HG03095 (cell line): Measurements from ENCODE around the gene TNS1.

Source experiments
- ATAC-seq: cut with Tn5 transposase; IDR thresholded peaks from one replicate; pipeline ENCODE4 v1.9.1; 2021; ENCODE audit warnings: moderate library complexity; ENCODE audit not compliant: unreplicated experiment

The TNS1 gene

DNA sequence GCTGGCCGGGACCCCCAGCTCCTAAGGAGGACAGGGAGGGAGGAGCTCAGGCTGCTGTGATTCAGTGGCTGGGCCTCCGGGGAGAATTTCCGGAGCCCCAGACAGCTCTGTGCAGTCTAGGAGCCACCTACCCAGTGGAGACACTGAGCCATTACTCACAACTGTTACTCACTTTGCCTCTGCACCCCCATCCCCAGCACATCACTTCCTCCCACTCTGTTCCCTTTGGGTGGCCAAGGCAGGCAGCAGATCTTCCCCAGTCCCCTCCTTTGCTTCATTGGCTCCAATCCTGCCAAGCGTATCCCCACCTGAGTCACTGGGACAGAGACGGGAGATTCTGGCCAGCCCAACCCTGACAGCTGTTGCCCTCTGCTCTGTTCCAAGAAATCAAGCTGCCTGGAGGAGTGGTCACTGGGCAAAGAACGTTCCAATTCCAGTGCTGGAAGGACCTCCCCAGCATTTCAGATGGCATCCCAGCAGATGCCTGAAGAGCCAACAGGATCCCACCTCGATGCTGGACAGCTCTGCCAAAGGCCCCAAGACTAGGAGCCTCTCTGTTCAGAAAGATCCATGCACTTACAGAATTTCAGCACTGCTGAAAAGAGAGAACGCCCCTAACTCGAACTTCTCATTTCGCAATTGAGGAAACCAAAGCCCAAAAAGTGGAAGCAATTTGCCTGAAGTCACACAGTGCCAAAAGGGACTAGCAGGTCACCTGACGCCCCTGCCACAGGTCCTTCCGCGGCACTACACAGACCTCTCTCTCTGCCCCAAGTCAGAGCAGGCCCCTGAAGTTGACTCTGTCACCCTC is 68.3 kb downstream of the TNS1 start:
- no peak for ATAC-seq

DNA sequence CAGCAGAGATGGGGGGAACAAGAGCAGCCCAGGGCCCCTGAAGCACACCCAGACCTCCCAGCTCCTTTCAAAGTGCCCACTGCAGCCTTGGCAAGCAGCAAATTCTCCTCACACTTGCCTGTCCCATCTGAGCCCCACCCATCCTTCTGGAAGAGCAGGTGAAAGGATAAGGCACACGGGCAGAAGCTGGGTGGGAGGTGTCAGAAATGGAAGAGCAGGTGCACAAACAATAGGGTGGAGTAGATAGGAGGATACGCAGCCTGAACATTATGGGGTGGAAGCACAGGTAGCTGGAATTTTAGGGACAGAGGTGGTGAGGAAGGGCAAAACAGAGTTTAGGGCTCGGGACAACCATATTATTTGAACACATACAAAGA is 69.2 kb downstream of the TNS1 start:
- no peak for ATAC-seq

DNA sequence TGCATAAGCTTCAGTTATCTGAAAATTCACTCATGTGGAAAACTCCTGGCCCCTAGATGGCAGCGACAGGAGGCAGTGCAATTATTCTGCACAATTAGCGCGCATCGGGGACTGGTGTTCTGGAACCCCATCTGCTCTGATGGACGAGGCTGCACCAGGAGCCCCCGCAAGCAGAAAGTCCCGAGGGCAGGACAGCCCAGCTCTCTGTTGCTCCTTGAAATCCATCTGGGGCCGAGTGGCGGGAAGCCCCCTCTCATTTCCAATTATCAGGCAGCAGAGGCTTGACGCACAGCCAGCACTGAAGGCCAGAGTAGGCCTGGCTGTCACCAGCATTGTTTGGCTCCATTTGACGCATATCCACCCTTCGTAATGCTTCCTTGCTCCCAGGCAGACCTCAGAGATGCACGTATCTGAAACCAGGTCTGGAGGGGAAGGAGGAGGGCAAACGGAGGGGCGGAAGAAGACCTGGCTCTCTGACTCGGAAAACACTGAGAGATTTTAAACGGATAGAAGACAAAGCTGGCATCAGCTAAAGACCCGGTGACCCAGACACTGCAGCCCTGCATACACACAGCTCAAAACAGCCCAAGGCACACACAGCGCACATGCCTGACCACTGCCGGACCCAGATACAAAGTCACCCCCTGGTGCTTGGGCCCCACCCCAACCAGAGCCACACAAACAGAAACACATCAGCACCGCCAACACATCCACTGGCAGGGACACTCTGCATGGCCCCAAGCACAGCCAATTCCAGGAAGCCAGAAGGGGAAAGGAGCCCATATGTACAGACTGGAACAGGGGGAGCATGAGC is 69.8 kb downstream of the TNS1 start:
- ATAC-seq: no peak

DNA sequence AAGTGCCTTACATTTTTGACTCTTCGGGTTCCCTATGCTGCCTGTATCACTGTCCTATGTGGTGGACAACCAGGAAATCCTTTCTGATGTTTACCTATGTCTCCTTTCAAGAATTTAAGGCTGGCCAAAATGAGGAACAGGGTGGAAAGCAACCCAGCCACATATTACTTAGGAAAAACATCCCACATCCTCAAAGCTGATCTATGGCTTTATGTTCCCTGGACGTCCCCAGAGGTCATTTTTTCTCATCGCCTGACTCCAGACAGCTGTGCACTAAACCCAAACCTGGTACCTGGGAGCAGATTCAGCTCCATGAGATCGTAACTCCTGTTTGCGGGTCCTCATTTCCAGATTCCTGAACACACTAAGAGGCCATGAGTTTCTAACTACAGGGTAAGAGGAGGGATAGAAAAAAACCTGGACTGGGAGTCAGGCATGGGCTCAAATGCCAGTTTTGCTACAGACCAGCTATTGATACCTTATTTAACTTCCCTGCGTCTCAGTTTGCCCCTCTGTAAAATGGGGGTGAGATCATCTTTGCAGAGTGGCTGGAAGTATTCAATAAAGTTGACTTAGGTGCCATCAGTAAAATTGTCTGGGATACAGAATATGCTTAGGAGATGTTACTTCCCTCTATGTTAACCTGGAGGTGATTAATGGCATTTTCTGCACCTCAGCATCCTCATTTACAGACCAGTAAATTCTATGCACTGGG is 70.8 kb downstream of the TNS1 start:
- no peak for ATAC-seq

DNA sequence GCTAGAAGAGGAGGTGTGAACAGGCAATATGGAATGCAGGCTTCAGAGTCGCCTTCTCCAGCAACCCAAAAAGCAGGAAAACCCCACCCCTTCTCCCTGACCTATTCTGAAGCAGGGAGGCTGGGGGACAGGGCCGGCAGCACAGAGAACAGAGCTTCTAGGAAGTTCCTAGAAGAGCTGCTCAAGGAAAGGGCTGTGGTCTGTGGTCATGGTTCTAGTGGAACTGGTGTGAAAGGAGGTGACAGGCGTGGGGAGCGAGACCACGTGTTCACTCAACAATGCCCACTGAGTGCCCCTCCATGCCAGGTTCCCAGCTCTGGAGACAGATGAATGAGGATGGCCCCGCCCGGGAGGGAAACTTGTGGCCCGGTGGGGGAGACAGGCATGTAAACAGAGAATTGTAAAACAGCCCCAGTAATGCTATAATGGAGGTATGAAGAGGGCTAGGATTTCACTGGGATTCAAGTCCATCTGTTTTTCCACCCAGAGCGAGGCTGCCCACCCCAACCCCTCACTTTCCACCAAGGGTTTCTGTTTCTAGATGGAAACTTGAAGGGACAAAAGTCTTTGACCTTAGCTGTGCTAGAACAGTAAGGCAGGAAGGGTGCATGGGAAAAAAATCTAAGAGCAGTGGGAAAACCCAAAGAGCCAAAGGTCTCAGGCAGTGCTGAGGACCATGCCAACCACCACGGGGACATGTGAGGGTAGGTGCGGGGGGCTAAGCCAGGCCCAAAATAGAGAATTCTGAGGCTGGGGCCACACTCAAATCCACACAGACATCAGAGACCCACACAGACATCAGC is 71.8 kb downstream of the TNS1 start:
- no peak for ATAC-seq

DNA sequence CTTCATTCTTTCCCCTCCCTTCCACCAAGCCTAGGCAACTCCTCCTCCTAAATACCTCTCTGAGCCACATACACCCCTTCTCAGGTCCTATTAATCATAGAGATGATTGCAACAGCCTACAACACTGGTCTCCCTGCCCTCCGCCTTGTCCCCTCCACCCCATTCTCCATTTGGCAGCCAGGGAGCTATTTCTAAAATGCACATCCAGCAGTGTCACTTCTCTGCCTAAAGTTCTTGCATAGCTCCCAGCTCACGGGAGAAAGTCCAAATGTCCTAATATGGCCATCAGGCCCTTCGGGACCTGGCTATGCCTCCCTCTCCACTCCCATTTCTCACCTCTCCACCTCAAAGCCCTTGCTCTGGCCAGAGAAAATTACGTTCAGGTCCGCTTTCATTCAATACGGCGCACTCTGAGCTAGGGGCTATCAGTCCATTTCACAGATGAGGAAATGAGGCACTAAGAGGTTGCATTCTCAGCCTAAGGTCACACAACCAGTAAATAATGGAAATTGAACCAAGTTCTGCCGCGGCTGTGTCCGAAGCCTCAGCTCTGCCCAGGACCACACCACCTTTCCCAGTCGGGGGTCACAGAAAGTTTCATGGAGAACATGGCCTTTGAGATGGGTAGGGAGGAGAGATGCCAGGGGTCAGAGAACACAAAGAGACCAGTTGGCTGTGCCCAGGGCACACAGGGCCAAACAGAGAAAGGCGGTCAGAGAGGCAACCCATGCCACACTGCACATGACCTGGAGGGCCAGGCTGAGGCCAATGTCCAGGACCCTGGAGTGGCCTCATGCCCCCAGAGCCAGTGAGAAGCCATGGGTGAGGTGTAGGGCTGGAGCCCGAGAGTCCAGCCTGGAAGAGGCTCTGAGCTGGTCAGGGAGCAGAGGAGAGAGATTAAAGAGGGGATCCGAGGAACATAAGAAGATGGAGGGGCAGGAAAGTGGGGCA is 72.8 kb downstream of the TNS1 start:
- ATAC-seq: no peak

DNA sequence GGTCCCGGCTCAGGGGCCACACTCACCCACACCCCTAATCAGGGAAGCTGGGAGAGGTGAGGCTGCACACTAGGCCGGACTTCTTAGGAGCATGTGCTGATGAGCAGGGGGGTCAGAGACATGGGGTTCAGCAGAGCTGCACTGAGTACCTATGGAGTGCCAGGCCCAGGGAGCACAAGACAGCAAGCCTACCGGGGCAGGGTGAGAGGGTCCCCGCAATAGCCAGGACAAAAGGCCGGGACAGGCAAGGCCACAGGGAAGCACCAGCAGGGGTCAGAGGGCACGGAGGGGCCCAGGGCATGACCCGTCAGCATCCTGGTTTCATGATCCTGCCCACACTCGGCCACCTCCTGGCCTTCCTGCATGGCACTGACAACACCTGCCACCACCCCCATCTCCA is 73.5 kb downstream of the TNS1 start:
- no peak for ATAC-seq

DNA sequence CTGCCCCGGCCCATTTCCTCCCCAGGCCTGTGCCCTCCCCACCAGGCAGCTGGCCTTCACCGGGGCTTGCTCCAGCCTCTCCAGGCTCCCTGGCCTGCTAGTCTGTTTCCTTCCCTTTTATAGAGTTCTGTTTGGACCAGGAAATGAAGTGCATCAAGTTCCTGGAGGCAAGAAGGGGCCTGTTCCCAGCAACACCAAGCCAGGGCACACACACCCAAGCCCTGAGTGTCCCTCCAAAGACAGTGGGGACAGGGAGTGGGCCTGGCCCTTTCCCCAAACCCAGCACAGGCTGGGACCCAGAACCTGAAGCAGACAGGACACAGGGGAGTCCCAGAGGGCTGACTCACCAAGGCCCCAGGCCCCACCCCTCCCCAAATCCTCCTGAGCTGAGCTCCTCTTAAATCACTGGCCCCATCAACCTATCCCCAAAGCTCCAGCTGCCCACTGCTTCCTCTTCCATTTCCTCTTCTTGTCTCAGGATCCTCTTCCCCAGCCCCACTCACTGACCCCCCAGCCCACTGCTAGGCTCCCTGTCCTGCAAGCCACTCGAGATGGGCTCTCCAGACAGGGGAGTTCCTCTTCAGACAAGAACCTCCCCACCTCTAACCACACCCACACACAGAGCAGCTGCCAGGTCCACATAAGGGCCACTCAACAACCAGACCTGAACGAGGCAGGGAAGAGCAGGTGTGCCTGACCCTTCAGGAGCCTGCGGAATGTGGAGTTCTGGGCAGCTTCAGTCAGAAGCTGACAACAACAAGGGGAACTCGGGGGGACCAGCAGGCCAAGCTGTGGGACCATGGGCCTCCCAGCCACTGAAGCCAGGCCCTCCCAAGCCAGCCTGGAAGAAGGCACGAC is 74.2 kb downstream of the TNS1 start:
- ATAC-seq: no peak

DNA sequence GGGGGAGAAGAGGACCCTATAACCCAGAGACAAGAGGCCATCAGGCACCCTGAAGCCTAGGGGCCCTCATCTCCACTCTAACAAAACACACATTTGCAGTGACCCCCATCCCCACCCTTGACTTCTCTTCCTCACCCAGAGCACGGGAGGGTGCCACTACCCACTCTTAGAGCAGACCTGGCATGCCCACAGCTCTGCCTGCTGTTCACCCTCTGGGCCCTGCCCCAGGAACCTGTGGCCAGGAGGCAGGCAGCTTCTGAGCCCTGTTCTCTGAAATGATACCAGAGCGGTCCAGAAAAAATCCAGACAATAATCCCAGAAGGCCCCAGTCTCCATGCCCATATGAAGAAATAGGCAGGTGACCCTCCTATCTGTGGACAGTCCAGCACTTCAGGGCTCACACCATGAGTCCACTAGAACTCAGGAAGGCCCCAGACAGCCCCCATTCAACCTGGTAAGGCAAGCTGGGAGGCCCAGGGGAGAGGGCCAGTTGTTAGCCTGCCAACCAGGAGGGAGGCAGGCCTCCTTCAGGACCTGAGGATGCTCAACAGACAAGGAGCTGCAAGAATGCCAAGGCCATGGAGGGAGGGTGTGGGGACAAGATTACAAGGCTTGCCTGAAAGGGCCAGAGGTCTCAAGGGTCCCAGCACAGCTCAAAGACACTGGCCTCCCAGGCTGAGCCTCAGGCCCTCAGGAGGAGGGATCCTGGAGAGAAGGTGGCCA is 75.0 kb downstream of the TNS1 start:
- ATAC-seq: no peak

DNA sequence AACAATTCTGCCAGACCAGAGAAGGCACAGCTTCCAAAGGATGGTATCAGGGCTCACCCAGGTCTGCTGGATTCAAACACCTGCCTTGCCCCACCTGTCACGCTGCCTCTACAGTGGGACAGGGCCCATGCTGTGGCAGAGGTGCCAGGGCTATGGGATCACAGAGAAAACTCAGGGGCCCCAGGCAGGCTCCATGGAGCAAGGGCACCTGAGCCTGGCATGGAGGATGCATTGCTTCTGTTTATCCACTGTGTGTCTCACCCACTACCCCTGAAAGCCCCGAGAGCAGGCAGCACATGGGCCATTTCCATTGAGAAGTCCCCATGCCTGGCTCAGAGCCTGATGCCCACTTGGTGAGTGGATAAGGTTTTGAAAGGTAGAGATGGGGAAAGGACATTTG is 76.0 kb downstream of the TNS1 start:
- no peak for ATAC-seq

DNA sequence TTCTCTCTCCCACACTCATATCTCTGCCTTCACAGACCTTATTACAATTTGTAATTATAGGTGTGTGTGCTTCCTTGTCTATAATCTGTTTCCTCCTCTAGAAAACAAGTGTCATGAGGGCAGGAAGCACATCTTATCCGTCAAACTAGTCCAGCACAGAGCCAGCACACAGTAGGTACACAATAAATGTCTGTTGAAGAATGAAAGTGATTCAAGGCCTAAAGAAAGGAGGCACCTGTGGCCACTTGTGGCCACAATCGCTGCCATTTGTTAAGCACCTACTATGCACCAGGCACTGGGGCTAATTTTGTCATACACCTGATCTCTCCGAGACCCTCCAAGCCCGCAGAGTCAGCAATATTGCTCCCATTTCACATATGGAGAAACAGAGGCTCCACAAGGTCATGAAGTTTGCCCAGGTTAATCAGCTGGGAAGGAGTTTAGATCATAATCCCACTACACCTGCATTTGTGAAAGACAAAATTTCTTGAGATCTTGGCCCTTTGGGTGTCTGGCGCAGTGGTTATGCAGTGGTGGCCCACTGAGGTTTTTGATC is 78.4 kb downstream of the TNS1 start:
- no peak for ATAC-seq

DNA sequence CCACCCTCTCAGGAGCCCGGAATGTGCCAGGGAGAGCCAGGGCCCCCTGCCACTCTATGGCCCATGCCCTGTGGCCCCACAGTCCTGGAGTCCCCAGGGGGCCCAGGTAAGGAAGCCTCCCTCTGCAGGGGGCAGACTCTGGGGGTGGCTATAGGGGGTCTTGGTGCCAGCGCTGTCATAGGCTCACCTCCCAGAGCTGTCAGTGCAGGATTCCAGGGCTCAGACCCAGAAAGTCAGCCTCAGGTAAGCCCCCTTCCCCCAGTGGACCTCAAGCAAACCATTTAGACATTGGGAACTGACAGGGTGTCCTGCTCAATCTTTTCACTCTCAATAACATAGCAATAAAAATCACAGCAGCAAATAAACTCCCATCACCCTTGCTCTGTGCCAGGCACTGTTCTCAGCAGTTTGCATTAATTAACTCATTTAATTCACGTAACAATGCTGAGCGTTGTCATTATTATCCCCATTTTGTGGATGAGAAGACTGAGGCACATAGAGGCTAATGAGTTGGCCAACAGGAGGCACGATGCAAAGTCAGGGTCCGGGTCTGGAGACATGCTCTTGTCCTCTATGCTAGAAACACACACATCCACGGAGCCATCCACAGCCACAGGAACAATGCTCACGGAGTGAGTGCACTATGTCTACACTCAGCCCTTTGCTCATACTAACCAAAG is 79.6 kb downstream of the TNS1 start:
- no peak for ATAC-seq

DNA sequence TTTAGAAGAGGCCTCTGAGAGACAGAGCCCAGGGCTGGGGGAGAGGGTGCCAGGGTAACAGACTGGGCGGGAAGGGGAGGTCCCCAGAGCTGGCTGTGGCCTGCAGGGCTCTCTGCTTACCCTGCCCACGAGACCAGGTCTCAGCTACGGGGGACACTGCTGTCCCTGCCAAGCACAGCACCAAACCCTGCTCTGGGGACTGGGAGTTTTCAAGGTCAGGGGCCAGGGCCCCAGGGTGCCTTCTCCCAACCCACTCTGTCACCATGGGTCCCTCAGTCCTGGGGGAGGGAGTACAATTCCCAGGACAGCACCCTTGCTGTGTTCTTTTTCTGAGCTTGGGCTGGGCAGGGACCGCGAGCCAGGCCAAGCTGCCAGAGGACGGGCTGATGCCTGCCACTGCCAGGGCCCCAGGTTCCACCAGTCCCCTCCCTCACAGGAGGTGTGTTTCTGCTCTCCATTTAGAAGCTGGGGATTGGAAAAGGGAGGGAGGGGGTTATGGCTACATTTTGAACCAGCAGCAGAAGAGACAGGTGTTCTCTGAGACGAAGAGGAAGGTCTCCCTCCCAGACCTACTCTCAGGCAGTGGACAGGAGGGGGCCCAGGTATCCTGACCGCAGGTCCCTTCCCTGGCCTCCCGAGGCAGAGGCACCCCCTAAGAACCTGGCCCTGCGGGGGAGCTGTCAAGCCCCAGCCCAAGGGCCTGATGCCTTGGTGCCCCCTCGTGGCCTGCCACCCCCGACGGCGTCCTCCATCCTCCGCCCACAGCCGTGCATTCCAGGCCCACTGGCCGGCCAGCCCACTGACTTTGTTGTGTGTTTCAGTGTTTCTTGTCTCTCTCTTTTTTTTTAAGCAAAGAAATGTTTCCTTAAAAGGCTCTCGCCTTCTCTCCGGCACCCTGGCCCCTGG is 80.4 kb downstream of the TNS1 start:
- no peak for ATAC-seq

DNA sequence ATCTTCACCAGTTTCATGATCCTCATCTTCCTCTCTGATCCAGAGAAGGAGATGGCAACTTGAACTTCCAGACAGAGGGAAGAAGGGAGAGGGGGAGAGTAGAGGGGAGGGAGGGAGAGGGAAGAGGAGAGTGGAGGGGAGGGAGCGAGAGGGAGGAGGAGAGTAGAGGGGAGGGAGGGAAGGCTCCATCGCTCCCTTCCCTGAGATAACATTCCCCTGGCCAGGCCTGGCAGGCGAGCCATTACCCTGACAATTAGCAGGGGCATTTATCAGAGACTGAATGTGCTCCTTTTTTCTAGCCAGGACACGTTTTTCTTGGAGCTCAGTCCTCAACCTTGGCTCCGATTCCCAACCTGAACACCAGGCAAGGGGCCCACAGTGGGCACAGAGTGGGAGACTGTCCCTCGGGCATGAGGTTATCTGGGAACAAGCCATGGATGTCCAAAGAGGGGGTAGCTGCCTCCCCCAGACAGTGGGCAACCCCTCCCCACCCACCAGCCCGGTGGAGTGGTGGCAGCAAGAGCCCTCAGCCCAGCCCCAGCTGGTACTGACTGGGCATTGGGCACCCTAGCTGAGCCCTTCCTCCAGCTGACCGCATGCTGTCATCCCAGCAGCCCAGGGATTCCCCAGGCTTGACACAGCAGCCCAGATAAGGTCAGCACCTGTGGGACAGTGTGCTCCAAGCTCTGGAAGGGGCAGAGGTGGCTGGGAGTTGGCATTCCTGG is 81.8 kb downstream of the TNS1 start:
- ATAC-seq: no peak

DNA sequence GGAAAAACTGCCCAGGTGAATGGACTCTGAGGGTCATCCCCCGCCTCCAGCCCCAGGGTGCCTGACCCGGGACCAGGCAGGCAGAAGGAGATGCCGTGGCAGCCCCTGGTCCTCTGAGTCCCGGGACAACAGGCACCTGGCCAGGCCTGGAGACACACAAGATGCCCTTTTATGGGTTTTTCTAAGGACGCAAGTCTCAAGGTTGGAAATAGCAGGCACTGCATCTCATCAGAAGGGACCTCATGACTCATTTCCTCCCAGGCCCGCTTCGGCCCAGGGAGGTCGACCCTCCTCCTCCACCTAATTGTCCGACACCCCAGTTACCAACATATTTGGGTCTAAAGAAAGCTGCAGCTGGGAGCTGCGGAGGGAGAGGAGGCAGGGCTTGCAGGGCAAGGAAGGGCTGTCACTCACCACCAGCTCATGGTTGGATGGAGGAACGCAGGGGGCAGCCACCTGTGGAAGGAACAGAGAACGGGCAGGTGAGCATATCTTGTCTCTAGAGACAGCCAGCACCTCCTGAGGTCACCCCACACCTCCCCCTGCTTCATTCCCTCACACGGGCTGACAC is 82.9 kb downstream of the TNS1 start:
- ATAC-seq: no peak
